ENCODE measurements around the gene H19. TPM values are rescaled to one million over a fixed set of nuclear protein-coding genes. Genes with fewer than 3 reads are reported as not detected.

The H19 gene
- total and polyA plus RNA-seq, 2 of the 8 experiments (the other 6 are each of a cell fraction or from before 2014, with no cell fraction given) = 5.2 to 10.0 TPM

GRCh38 chr11:2039198-2039759, 41.6 kb upstream of the H19 start (continued):
- TF ChIP-seq BCL11A (IDR thresholded peaks at IDR 0.05; ENCODE audit: low read depth in 2 of 2, low read length in 2 of 2) = no peak
- no peak for TF ChIP-seq SIRT6 (IDR thresholded peaks at IDR 0.05; ENCODE audit: low read length)
- TF ChIP-seq TEAD4 (IDR thresholded peaks at IDR 0.05; ENCODE audit: low read depth, low read length) = no peak
- no peak for TF ChIP-seq EZH2 (IDR thresholded peaks at IDR 0.05; ENCODE audit: low read depth, low read length, severe bottlenecking)
- TF ChIP-seq ATF2 (IDR thresholded peaks at IDR 0.05; ENCODE audit: low read length) = no peak
- TF ChIP-seq BRCA1 (IDR thresholded peaks at IDR 0.05; ENCODE audit: low read depth, low read length) = no peak
- TF ChIP-seq EGR1 (IDR thresholded peaks at IDR 0.05; ENCODE audit: borderline replicate concordance, low read depth, low read length) = no peak
